WTC11 (cell line): ENCODE measurements around the gene ST6GALNAC3. TPM values are rescaled to one million over a fixed set of nuclear protein-coding genes. Genes with fewer than 3 reads are reported as not detected.

ENCODE experiments used
- ATAC-seq: fragments of 200-7000 bp; cut with Tn5 transposase; 2 replicates; pipeline ENCODE4 v1.10.0; 2021; ENCODE audit warnings: mild to moderate bottlenecking, moderate library complexity
- CTCF ChIA-PET: fragments of 300-600 bp; sonication (Branson Sonifier 250); formaldehyde crosslinking; loops from one replicate; lab custom pipeline; 2021; ENCODE audit warnings: antibody characterized with exemption; lab: Charles Lee
- POLR2A ChIA-PET: fragments of 350-600 bp; sonication (Branson Sonifier 250); formaldehyde crosslinking; loops from one replicate; lab custom pipeline; 2021; ENCODE audit warnings: antibody characterized with exemption; lab: Charles Lee
- DNase-seq: peaks from one replicate; pipeline ENCODE4 v3.0.0; 2021; ENCODE audit warnings: low spot score
- H3K27ac Mint-ChIP-seq: 2 replicates; pipeline ENCODE4 v1.8.0; 2021; ENCODE audit warnings: mixed read lengths
- H3K27me3 Mint-ChIP-seq: 2 replicates; pipeline ENCODE4 v1.8.0; 2021; ENCODE audit warnings: low read depth, mild to moderate bottlenecking, moderate library complexity, mixed read lengths
- H3K36me3 Mint-ChIP-seq: 2 replicates; pipeline ENCODE4 v1.8.0; 2021; ENCODE audit warnings: mixed read lengths
- H3K4me1 Mint-ChIP-seq: 2 replicates; pipeline ENCODE4 v1.8.0; 2022; ENCODE audit warnings: mixed read lengths
- H3K4me3 Mint-ChIP-seq: 2 replicates; pipeline ENCODE4 v1.8.0; 2021; ENCODE audit warnings: mild to moderate bottlenecking, moderate library complexity, mixed read lengths
- H3K9me3 Mint-ChIP-seq: 2 replicates; pipeline ENCODE4 v1.8.0; 2021; ENCODE audit warnings: mixed read lengths
- AR ChIP-seq: fragments of 250-450 bp; sonication (Bioruptor Pico); IDR thresholded peaks from 2 replicates; pipeline ENCODE4 v1.9.0; 2021; ENCODE audit warnings: mild to moderate bottlenecking
- CBFB ChIP-seq: sonication (generic); formaldehyde crosslinking; IDR thresholded peaks from 2 replicates; pipeline ENCODE4 v1.8.1; 2022; ENCODE audit warnings: mild to moderate bottlenecking, low read depth, missing genetic modification reagents
- FOXP1 ChIP-seq: sonication (generic); formaldehyde crosslinking; IDR thresholded peaks from 2 replicates; pipeline ENCODE4 v1.8.0; 2022; ENCODE audit warnings: missing genetic modification reagents, mild to moderate bottlenecking, moderate library complexity, borderline replicate concordance
- GABPB1 ChIP-seq: sonication (generic); formaldehyde crosslinking; IDR thresholded peaks from 2 replicates; pipeline ENCODE4 v1.8.1; 2023; ENCODE audit warnings: mild to moderate bottlenecking, missing genetic modification reagents
- JAZF1 ChIP-seq: fragments of 250-450 bp; sonication (Bioruptor Pico); IDR thresholded peaks from 2 replicates; pipeline ENCODE4 v1.9.0; 2021; ENCODE audit warnings: moderate library complexity, mild to moderate bottlenecking, inconsistent platforms
- SOX15 ChIP-seq: fragments of 250-450 bp; sonication (Bioruptor Pico); IDR thresholded peaks from 2 replicates; pipeline ENCODE4 v1.9.0; 2021; ENCODE audit warnings: mild to moderate bottlenecking
- SP1 ChIP-seq: sonication (generic); formaldehyde crosslinking; conservative IDR thresholded peaks from 2 replicates; pipeline ENCODE4 v1.8.1; 2022; ENCODE audit warnings: missing genetic modification reagents
- STAT6 ChIP-seq: sonication (generic); formaldehyde crosslinking; conservative IDR thresholded peaks from 2 replicates; pipeline ENCODE4 v1.8.1; 2023; ENCODE audit warnings: mild to moderate bottlenecking, low read depth, missing genetic modification reagents, moderate library complexity
- total RNA-seq: library from RNA; stranded (reverse); gene quantifications from 3 replicates; pipeline ENCODE4 v1.2.3, GENCODE V29; 2021
- TF ChIP-seq, protein P1 (sequence below): sonication (generic); formaldehyde crosslinking; IDR thresholded peaks from 2 replicates; pipeline ENCODE4 v1.8.0; 2023; ENCODE audit warnings: mild to moderate bottlenecking, missing genetic modification reagents

ST6GALNAC3 gene
- total RNA-seq, 1 experiment from 2014 or later = 11.9 TPM

DNA sequence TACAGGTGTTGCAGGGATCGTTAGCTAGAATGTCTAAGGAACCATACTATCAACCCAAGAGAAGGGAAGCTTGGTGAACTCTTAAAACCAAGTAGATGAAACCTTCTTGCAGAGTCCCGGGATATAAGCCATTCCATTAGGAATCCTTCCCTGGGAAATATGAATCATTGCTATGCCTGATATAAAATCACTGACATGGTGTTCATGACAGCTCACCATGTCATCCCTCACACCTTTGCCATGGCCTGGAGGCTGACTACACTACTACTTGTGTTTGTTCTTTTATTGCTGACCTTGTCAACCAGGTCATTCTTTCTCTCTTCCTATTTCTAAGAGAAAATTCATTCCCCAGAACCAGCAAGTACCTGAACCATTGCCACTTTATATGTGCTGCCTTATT, 12.1 kb downstream of the ST6GALNAC3 start:
- ATAC-seq = no peak
- Mint-ChIP-seq H3K4me3 (no peak overlapping the region), H3K4me1 (peaks cover 40% of the 10 kb centered on the region), H3K27me3 (no peaks in the 10 kb centered on the region), H3K27ac (no peak overlapping the region)
- CTCF ChIA-PET = interaction anchor here (1.5 kb wide), 1 partner anchor 10 kb away, joined by 5 read pairs; no protein-coding TSS in a partner anchor
- POLR2A ChIA-PET = no interaction called here
- TF ChIP-seq GABPB1 (CRISPR knock-in tag) (no peak), CBFB (CRISPR knock-in tag) (no peak)
- TF ChIP-seq, protein P1, sequence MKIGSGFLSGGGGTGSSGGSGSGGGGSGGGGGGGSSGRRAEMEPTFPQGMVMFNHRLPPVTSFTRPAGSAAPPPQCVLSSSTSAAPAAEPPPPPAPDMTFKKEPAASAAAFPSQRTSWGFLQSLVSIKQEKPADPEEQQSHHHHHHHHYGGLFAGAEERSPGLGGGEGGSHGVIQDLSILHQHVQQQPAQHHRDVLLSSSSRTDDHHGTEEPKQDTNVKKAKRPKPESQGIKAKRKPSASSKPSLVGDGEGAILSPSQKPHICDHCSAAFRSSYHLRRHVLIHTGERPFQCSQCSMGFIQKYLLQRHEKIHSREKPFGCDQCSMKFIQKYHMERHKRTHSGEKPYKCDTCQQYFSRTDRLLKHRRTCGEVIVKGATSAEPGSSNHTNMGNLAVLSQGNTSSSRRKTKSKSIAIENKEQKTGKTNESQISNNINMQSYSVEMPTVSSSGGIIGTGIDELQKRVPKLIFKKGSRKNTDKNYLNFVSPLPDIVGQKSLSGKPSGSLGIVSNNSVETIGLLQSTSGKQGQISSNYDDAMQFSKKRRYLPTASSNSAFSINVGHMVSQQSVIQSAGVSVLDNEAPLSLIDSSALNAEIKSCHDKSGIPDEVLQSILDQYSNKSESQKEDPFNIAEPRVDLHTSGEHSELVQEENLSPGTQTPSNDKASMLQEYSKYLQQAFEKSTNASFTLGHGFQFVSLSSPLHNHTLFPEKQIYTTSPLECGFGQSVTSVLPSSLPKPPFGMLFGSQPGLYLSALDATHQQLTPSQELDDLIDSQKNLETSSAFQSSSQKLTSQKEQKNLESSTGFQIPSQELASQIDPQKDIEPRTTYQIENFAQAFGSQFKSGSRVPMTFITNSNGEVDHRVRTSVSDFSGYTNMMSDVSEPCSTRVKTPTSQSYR (CRISPR knock-in tag) = no peak
- TF ChIP-seq, all 79 proteins: peak for 0
- H3K9me3 Mint-ChIP-seq = no peaks in the 10 kb centered on the region
- no peak for DNase-seq
- H3K36me3 Mint-ChIP-seq = no peaks in the 10 kb centered on the region

- ChIA-PET CTCF (no interaction called here), POLR2A (no interaction called here)
- Mint-ChIP-seq H3K4me1 (peaks cover 24% of the 10 kb centered on the region), H3K4me3 (no peak overlapping the region), H3K27ac (no peak overlapping the region), H3K9me3 (0 out of 2 replicates have a peak, but pooled peaks cover 4% of the 10 kb centered on the region), H3K27me3 (no peaks in the 10 kb centered on the region), H3K36me3 (no peaks in the 10 kb centered on the region)
- DNase-seq (no peak), ATAC-seq (no peak)
- TF ChIP-seq FOXP1 (CRISPR knock-in tag) (no peak), AR (no peak), STAT6 (CRISPR knock-in tag) (no peak), GABPB1 (CRISPR knock-in tag) (no peak), JAZF1 (CRISPR knock-in tag) (no peak), SOX15 (CRISPR knock-in tag) (no peak)
These were observed 16.0 kb downstream of the ST6GALNAC3 start for GRCh38 chr1:76090283-76091203.

DNA sequence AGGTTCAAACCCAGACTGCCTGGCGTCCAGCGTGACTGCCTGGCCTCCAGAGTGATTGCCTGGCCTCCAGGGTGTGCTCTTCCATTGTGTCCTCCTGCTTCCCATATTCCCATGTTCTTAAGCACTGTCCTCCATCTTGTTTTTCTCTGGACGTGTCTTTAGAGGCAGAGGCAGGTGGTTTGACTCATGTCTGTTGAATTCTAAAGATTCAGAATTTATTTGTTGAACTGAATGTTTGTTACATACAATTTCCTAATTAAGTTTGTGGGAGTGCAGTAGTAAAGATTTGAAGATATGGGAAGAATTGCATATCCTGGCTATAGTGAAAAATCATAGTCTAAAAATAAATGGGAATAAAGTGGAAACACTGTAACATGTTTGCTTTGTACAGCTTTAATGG, 18.3 kb downstream of the ST6GALNAC3 start:
- POLR2A ChIA-PET = no interaction called here
- H3K27ac Mint-ChIP-seq = no peak overlapping the region
- no peaks in the 10 kb centered on the region for H3K36me3 Mint-ChIP-seq
- no peak for ATAC-seq
- CTCF ChIA-PET = interaction anchor here (0.9 kb wide), 1 partner anchor 14 kb away, joined by 3 read pairs; no protein-coding TSS in a partner anchor
- peaks cover 29% of the 10 kb centered on the region for H3K4me1 Mint-ChIP-seq
- H3K9me3 Mint-ChIP-seq = peaks cover 7% of the 10 kb centered on the region
- DNase-seq = no peak
- H3K4me3 Mint-ChIP-seq = no peak overlapping the region
- H3K27me3 Mint-ChIP-seq = no peaks in the 10 kb centered on the region
- no peak for TF ChIP-seq SP1 (CRISPR knock-in tag)
